ENCODE data around the gene CELF1.
A peak's percentile ranks its signal among the peaks of the same experiment; 100 is the strongest.
"Not testable (repeated sequence)": the region's sequence is repeated elsewhere in the genome, so short reads cannot be mapped to it uniquely, and the experiment has no call there.

- TF ChIP-seq EZH2phosphoT487 (IDR thresholded peaks at IDR 0.05; ENCODE audit: low read length) = not testable (repeated sequence)
- TF ChIP-seq, protein P1, sequence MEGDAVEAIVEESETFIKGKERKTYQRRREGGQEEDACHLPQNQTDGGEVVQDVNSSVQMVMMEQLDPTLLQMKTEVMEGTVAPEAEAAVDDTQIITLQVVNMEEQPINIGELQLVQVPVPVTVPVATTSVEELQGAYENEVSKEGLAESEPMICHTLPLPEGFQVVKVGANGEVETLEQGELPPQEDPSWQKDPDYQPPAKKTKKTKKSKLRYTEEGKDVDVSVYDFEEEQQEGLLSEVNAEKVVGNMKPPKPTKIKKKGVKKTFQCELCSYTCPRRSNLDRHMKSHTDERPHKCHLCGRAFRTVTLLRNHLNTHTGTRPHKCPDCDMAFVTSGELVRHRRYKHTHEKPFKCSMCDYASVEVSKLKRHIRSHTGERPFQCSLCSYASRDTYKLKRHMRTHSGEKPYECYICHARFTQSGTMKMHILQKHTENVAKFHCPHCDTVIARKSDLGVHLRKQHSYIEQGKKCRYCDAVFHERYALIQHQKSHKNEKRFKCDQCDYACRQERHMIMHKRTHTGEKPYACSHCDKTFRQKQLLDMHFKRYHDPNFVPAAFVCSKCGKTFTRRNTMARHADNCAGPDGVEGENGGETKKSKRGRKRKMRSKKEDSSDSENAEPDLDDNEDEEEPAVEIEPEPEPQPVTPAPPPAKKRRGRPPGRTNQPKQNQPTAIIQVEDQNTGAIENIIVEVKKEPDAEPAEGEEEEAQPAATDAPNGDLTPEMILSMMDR (IDR thresholded peaks at IDR 0.05; ENCODE audit: low read length) = peak; percentile 78
These were observed 98.7 kb downstream of the CELF1 start for GRCh38 chr11:47454258-47454671.

All from MM.1S (cell line).